ENCODE measurements around the gene TUBA1C. TPM values are rescaled to one million over a fixed set of nuclear protein-coding genes. Genes with fewer than 3 reads are reported as not detected.

Gene TUBA1C
- total and polyA plus RNA-seq, 9 of the 15 experiments (the other 6 are each of a cell fraction or from before 2014, with no cell fraction given): 755 to 3,012 (median 914) TPM

- TF ChIP-seq GABPB2 (CRISPR knock-in tag; conservative IDR thresholded peaks at IDR 0.05) (no peak), ZNF766 (CRISPR knock-in tag; conservative IDR thresholded peaks at IDR 0.05) (no peak), ILF3 (IDR thresholded peaks at IDR 0.05; ENCODE audit: borderline replicate concordance) (peak; percentile 25; the same call in 1 of the 2 replicates), ELK3 (CRISPR knock-in tag; IDR thresholded peaks at IDR 0.05) (no peak), TEAD2 (tag; IDR thresholded peaks at IDR 0.05) (no peak), TFAM (CRISPR knock-in tag; conservative IDR thresholded peaks at IDR 0.05) (no peak), BACH1 (tag; IDR thresholded peaks at IDR 0.05) (no peak), SREBF1 (IDR thresholded peaks at IDR 0.05; ENCODE audit: borderline replicate concordance, low read depth, low read length) (no peak), ELF4 (CRISPR knock-in tag; IDR thresholded peaks at IDR 0.05) (no peak), RFX5 (IDR thresholded peaks at IDR 0.05; ENCODE audit: low read depth, low read length) (no peak), NFXL1 (CRISPR knock-in tag; IDR thresholded peaks at IDR 0.05) (no peak), ZNF655 (CRISPR knock-in tag; IDR thresholded peaks at IDR 0.05) (no peak), NCOA2 (IDR thresholded peaks at IDR 0.05; ENCODE audit: partially characterized antibody in 2 of 2) (no peak), ZNF143 (CRISPR knock-in tag; IDR thresholded peaks at IDR 0.05) (peak; percentile 49; the same call in 1 of the 2 replicates), STAT5A (IDR thresholded peaks at IDR 0.05; ENCODE audit: borderline replicate concordance, low read length) (no peak), HOXB6 (CRISPR knock-in tag; IDR thresholded peaks at IDR 0.05; ENCODE audit: borderline replicate concordance) (no peak), HMG20A (CRISPR knock-in tag; conservative IDR thresholded peaks at IDR 0.05) (no peak), CREBBP (IDR thresholded peaks at IDR 0.05; ENCODE audit: low read depth, low read length) (no peak)
- TF ChIP-seq, protein P1, sequence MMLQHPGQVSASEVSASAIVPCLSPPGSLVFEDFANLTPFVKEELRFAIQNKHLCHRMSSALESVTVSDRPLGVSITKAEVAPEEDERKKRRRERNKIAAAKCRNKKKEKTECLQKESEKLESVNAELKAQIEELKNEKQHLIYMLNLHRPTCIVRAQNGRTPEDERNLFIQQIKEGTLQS (IDR thresholded peaks at IDR 0.05): no peak
- TF ChIP-seq, protein P1 (CRISPR knock-in tag; conservative IDR thresholded peaks at IDR 0.05): no peak
- TF ChIP-seq, protein P2, sequence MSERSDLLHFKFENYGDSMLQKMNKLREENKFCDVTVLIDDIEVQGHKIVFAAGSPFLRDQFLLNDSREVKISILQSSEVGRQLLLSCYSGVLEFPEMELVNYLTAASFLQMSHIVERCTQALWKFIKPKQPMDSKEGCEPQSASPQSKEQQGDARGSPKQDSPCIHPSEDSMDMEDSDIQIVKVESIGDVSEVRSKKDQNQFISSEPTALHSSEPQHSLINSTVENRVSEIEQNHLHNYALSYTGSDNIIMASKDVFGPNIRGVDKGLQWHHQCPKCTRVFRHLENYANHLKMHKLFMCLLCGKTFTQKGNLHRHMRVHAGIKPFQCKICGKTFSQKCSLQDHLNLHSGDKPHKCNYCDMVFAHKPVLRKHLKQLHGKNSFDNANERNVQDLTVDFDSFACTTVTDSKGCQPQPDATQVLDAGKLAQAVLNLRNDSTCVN (CRISPR knock-in tag; IDR thresholded peaks at IDR 0.05): no peak
- TF ChIP-seq, protein P3, sequence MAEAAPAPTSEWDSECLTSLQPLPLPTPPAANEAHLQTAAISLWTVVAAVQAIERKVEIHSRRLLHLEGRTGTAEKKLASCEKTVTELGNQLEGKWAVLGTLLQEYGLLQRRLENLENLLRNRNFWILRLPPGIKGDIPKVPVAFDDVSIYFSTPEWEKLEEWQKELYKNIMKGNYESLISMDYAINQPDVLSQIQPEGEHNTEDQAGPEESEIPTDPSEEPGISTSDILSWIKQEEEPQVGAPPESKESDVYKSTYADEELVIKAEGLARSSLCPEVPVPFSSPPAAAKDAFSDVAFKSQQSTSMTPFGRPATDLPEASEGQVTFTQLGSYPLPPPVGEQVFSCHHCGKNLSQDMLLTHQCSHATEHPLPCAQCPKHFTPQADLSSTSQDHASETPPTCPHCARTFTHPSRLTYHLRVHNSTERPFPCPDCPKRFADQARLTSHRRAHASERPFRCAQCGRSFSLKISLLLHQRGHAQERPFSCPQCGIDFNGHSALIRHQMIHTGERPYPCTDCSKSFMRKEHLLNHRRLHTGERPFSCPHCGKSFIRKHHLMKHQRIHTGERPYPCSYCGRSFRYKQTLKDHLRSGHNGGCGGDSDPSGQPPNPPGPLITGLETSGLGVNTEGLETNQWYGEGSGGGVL (CRISPR knock-in tag; IDR thresholded peaks at IDR 0.05): no peak
Measured at GRCh38 chr12:49272790-49273725, 8.2 kb downstream of the TUBA1C start (continued).

Measured in K562 (cell line).